Measurements from ENCODE around the gene BNIP5.
A peak's percentile ranks its signal among the peaks of the same experiment; 100 is the strongest.

The BNIP5 gene

DNA sequence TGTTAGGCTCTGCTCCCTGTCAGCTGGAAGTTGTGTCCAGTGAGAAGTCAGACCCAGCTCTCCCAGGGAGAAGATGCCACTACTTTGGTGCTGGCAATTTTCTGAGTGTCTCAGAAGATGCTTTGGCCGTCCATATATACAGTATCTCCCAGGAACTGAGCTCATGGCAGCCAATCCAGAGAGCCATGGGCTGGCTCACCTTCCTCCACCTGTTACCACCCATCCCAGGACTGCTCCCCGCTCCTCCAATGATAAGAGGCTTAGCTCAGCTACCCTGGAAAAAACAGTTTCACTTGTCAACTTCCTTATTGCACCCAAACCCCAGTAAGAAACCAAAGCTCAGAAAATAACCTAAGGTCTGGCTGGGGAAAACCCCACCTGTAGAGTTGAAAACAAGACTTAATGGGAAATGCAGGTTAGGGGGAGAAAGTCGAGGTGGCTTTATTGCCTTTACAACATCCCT, at the start of gene BNIP5:
Gene BNIP5, minus strand, starts transcription at position 110 of the 463 bp plus-strand sequence. CDS start 6,198 bp downstream, outside the sequence.
- DNase-seq: no peak

GRCh38 chr6:36384095-36384494, 47.4 kb upstream of the BNIP5 start:
- no peak for DNase-seq

- DNase-seq: no peak
These were observed 46.9 kb upstream of the BNIP5 start for GRCh38 chr6:36383606-36384005.

DNA sequence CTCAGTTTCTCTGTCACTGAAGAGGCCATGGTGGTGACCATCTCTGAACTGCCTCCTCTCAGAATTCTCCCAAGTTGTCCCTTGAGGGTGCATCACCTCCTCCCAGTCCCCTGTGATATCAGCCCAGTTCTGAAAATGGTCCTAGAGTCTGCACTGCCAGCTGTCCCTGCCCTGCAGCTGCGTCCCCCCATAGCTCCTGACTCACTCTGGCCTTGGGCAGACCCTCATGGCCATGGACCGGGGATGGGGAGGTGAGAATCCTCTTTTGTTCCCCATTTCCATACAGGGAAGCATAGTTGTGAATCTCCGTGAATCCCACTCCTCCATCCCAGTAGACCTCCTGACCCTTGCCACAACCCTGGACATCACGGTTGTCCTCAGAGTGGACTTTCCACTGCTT, 46.3 kb upstream of the BNIP5 start:
- no peak for DNase-seq

- no peak for DNase-seq
These were observed 45.1 kb upstream of the BNIP5 start for GRCh38 chr6:36381502-36382389.

DNA sequence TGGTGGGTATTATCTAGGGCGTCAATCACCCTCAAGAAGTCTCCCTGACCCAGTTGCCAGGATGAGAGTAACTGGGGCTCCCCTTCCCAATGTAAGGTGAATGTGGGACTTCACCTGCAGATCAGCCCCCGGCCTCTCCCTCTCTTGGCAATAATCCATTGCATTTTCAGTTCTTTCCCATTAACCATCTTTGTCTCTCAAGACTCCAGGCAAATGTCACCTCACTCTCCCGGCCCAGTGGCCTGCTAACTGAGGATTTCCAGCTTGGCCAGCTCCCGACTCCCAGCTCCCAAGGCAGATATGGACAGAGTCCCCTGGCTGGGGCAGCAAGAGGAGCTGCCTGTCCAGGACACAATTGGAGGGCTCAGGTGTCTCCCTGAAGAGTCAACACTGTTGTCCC, 43.5 kb upstream of the BNIP5 start:
- no peak for DNase-seq

DNA sequence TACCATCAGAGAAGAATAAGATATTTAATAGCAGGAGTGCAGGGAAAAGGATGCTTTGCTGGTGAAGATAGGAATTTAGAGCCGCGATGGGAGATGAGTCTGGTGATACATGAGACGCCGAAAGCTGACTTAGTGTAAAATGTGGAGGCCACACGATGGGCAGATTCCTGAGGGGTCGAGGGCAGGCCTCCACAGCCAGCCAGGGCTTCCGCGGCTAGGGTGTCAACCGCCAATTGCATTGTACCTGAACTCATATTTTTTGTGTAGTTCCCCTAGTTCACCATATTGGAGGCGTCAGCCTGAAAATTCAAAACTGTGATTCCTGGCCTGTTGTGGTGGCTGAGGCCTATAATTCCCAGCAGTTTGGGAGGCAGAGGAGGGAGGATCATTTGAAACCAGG, 42.2 kb upstream of the BNIP5 start:
- no peak for DNase-seq

GRCh38 chr6:36378243-36378920, 41.7 kb upstream of the BNIP5 start:
- DNase-seq: no peak

DNA sequence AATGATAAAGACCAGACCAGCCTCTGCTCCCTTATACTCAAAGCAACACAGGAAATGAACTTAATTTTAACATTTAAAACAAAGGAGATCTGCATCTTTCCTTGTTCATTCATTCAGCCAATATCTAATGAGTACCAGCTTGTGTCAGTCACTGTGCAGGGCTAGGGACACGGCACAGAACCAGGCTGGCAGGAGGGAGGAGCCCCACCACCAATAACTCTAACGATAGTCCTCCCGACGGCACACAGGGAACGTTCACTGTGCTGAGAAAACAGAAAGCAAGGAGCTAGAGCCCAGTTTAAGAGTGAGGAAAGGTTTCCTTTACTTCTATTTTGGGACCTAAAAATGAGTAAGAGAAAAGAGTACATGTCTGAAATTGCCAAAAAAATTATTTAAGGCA, 40.9 kb upstream of the BNIP5 start:
- no peak for DNase-seq

- DNase-seq: no peak
These were observed 40.1 kb upstream of the BNIP5 start for GRCh38 chr6:36376742-36377141.

DNA sequence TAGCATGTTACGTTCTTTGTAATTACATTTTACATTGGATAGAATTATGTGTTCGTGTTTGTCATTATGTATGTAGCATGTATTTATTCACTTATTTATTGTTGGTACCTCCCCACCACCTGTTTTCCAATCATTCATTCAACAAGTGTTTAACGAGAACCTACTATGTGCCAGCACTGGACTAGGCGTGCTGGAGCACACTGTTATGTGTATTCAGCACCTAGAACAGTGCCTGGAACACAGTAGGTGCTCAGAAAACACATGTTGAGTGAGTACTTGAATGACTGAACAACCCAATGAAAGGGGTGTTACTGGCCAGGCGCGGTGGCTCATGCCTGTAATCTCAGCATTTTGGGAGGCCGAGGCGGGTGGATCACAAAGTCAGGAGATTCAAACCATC, 39.5 kb upstream of the BNIP5 start:
- no peak for DNase-seq

DNA sequence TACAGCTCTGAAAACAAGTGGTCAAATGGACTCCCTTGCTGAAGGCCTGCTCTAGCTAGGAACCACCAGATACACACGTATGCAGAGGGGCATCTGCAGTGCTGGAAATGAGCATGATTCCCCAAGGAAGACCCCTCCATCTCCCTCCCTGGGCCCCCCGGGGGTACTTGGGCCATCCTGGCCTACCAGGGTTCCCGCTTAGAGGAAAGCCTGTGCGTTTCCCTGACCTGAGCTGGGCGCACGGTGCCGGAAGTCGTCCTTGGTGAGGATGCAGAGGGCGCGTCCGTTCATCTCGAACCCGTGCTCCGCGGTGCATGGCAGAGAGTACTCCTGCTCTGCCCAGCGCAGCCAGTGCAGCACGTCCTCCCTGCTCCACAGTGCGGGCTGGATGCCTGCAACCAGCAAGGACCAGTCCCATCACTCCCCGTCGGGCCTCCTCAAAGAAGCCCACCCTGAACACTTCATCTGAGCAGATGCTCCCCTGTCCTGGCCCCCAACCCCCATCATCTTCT, 39.0 kb upstream of the BNIP5 start:
- DNase-seq: no peak

DNA sequence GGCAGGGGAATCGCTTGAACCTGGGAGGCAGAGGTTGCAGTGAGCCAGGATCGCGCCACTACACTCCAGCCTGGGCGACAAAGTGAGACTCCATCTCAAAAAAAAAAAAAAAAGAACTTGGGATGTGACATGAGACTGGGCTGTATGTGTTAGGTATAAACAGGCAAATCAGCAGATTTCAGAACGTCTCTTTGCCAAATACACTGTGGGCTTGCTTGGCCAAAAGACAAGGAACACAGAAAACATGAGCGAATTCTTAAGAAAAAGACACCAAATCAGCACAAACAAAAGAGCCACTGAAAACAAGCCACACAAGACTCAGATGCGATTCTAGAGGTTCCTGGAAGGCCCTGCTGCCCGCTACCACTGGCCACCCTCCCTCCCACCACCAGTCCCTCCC, 38.3 kb upstream of the BNIP5 start:
- no peak for DNase-seq

GRCh38 chr6:36374194-36374593, 37.5 kb upstream of the BNIP5 start:
- no peak for DNase-seq

- DNase-seq: no peak
These were observed 36.8 kb upstream of the BNIP5 start for GRCh38 chr6:36373368-36374019.

DNA sequence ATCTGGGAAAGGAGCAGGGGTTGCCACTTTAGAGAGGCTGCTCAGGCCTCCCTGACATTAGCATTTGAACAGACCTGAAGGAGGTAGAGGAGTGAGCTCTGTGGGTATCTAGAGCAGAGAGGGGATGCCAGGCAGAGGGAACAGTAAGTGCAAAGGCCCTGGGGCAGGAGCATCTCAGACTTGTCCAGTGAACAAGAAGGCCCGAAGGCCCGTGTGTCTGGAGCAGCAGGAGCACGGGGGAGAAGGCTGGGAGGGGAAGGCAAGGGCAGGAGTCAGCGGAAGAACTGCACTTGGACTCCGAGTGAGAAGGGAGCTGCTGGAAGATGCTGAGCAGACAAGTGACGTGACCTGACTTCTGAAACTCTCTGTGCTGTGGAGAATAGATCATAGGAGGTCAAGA, 35.4 kb upstream of the BNIP5 start:
- DNase-seq: no peak

DNA sequence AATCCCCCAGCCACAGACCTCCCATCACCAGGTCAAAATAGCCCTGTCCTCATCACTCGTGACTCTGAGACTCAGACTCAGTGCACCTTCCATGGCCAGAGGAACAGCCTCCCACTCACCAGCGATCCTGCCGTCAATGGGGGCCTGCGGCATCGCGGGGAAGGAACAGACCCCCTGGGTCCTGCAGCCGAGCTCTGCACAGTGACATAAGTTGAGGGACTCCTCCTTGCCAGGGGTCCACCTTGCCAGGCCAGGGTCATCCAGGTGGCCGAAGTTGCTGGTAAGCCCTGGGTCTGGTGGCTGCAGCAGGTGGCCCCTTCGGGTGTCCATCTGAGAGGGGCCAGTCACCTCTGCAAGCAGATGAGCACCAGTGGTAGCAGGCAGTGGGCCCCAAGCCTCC, 34.5 kb upstream of the BNIP5 start:
- DNase-seq: no peak

- no peak for DNase-seq
These were observed 34.0 kb upstream of the BNIP5 start for GRCh38 chr6:36370638-36371037.

DNA sequence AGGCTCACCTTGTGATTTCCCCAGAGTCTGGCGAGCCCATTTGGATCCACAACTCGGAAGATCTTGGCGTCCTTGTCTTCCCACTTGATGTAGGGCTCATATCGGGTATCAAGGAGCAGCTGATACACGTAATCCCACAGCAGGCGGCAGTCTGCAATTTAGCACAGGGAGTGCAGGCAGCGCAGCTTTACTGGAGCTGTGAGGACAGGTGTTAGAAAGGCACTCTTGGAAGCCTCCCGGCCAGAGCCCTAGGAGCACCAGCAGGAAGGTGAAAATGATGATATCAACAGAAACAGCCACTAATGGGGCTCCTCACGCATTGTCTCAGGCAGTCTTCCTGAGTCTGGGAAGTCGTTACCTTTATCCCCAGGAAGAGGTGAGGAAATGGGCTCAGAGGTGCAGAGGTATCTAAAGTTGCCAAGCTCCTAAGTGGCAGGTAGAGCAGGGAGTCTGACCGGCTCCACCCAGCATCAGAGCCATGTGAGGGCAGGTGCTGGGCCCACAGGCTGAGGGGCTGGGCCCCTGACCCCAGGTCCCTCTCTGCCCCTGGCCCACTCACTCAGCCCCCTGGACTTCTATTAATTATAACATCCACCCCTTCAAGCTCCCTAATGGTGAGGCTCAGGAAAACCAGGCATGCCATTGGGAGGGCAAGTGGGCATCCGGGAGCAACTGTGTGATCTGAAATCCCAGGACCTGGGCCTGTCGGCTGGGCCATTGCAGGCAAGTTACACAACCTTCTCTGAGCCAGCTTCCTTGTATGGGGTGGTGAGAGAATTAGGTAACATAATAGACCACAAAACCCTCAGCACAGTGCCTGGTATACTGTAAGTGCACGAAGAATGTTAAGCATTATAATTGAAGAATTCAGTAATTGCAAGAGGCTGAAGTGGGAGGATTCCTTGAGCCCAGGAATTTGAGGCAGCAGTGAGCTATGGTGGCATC, 32.5 kb upstream of the BNIP5 start:
- peak; percentile 34 for DNase-seq

GRCh38 chr6:36368421-36368820, 31.7 kb upstream of the BNIP5 start:
- no peak for DNase-seq

DNA sequence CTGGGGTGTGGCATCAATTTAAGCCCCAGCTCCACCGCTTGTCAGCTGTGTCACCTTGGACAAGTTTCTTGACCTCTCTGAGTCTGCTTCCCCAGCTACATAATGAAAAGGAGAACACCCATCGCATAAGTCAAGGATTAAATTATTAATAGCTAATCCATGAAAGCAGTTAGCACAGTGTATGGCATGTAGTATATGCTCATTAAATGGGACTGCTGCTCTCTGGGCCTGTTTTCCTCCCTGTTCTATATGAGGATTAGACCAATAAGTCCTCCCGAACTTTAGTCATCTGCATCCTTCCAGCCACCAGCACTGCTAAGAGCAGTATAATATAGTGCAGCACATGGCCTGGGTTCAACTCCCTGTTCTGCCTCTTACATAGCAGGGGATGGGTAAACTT, 31.1 kb upstream of the BNIP5 start:
- no peak for DNase-seq

Measured in NK-92 treated with Interleukin-12 subunit alpha and Interleukin-12 subunit beta, amount 100 ng/mL, for 24 hours (cell line).